GM19043 (cell line): ENCODE results near the gene WASHC3.

Experiments used
- ATAC-seq: cut with Tn5 transposase; IDR thresholded peaks from one replicate; pipeline ENCODE4 v1.9.1; 2021; ENCODE audit warnings: low read depth; ENCODE audit not compliant: unreplicated experiment

WASHC3 gene

DNA sequence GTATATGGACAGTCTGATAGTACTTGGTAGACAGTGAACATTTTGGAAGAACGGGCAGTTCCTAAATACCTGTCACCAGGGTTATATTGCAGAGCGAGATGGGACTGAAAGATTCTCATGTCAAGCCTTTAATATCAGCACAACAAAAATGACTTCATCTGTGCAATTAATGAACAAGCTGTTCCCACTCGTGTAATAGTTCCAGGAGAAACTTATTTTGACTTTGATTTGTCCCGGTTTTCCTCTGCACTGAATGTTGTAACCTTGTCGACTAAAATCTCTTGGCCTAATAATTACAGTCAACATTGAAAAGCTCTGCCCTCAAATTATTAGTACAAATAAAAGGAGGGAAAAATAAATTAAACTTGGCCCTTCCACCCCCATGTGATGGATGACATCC is 79.5 kb downstream of the WASHC3 start:
- no peak for ATAC-seq

- no peak for ATAC-seq
Measured at GRCh38 chr12:101981868-101982267, 79.9 kb downstream of the WASHC3 start.

DNA sequence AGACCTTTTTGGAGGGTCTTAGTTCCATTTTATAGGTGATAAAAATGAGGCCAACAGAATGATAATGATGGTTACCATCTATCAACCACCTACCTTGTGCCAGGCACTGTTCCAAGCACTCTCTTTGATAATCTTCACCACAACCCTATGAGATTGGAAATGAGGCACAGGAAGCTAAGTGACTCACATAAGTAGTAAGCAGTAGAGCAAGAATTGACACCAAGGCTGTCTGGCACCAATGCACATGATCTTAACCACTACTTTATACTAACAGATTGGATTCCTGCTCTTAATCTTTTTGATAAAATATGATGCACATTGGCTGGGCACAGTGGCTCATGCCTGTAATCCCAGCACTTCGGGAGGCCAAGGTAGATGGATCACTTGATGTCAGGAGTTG is 93.0 kb downstream of the WASHC3 start:
- no peak for ATAC-seq

GRCh38 chr12:101967506-101967905 is 94.3 kb downstream of the WASHC3 start:
- no peak for ATAC-seq

- ATAC-seq = no peak
Measured at GRCh38 chr12:101966496-101966895, 95.3 kb downstream of the WASHC3 start.

DNA sequence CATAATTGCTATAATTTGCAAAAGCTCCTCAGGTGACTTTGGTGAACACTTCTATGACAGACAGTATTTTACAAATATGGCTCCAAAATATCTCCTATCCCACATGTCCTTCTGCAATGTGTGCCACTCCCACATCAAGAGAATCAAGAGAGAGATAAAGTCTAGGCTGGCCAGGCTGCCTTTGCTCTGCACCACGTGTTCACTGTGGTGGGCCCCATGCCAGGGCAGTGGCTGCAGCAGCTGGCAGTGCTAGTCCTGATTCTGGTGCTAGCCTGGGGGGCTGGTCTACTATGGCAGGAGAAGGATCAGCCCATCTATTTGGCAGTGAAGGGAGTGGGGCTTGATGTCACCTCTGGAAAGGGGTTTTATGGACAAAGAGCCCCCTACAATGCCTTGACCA is 98.1 kb downstream of the WASHC3 start:
- no peak for ATAC-seq
